GM12878 (cell line): Measurements from ENCODE around the gene HOXA10.

Experiments used
- ZZZ3 ChIP-seq: IDR thresholded peaks from 2 replicates; pipeline ENCODE4 v1.6.1; 2011; ENCODE audit warnings: low read depth; ENCODE audit not compliant: control insufficient read depth, insufficient read length
- TF ChIP-seq, protein P1 (sequence below), 3 experiments: IDR thresholded peaks in 2 of 3; conservative IDR thresholded peaks in 1 of 3; 2 replicates each; pipeline ENCODE4 v1.5.1; 2011; ENCODE audit warnings: low read depth in 3 of 3, low read length in 3 of 3, mild to moderate bottlenecking in 3 of 3, control low read depth in 2 of 3, moderate library complexity in 2 of 3, inconsistent platforms in 1 of 3, mixed read lengths in 1 of 3; ENCODE audit not compliant: control insufficient read depth in 2 of 3, insufficient read depth in 1 of 3; ENCODE audit errors: extremely low read depth in 1 of 3

DNA sequence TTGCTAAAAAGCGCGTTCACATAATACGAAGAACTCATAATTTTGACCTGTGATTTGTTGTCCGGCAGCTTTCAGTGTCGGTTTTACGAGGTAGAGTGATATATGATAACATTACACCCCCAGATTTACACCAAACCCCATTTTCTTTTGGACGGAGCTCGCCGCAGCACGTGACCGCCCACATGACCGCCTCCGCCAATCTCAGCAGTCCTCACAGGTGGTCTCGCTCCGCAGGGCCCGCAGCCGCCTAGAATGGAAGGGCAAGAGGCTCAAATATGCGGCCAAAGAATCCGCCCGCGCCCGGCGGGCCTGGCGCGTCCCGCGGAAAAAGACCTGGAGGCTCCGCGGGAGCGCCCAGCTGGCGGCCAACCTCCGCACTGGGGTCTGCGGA lies 17.6 kb downstream of the HOXA10 start, which contains the start of gene HOXA7:
- TF ChIP-seq, protein P1, sequence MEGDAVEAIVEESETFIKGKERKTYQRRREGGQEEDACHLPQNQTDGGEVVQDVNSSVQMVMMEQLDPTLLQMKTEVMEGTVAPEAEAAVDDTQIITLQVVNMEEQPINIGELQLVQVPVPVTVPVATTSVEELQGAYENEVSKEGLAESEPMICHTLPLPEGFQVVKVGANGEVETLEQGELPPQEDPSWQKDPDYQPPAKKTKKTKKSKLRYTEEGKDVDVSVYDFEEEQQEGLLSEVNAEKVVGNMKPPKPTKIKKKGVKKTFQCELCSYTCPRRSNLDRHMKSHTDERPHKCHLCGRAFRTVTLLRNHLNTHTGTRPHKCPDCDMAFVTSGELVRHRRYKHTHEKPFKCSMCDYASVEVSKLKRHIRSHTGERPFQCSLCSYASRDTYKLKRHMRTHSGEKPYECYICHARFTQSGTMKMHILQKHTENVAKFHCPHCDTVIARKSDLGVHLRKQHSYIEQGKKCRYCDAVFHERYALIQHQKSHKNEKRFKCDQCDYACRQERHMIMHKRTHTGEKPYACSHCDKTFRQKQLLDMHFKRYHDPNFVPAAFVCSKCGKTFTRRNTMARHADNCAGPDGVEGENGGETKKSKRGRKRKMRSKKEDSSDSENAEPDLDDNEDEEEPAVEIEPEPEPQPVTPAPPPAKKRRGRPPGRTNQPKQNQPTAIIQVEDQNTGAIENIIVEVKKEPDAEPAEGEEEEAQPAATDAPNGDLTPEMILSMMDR (IDR thresholded peaks at IDR 0.05 in 2 of 3, conservative IDR thresholded peaks at IDR 0.05 in 1 of 3; ENCODE audit: control insufficient read depth in 2 of 3, extremely low read depth in 1 of 3, insufficient read depth in 1 of 3, low read depth in 3 of 3, low read length in 3 of 3): no peak
- TF ChIP-seq ZZZ3: no peak
